GM21717 (cell line): Measurements from ENCODE around the gene PNMA6E.

Experiments used
- ATAC-seq: cut with Tn5 transposase; IDR thresholded peaks from one replicate; pipeline ENCODE4 v1.9.1; 2021; ENCODE audit warnings: mild to moderate bottlenecking, moderate library complexity; ENCODE audit not compliant: unreplicated experiment

PNMA6E gene

GRCh38 chrX:153365670-153366069, 35.5 kb downstream of the PNMA6E start:
- ATAC-seq = peak; percentile 56

GRCh38 chrX:153361781-153362397, 39.3 kb downstream of the PNMA6E start:
- ATAC-seq = no peak

- no peak for ATAC-seq
Measured at GRCh38 chrX:153357877-153358276, 43.3 kb downstream of the PNMA6E start.

GRCh38 chrX:153353416-153353815, 47.7 kb downstream of the PNMA6E start:
- ATAC-seq = no peak

GRCh38 chrX:153352858-153353257, 48.3 kb downstream of the PNMA6E start:
- no peak for ATAC-seq

- no peak for ATAC-seq
Measured at GRCh38 chrX:153351981-153352380, 49.2 kb downstream of the PNMA6E start.

GRCh38 chrX:153349952-153350351, 51.2 kb downstream of the PNMA6E start:
- ATAC-seq = no peak

GRCh38 chrX:153348421-153348820, 52.7 kb downstream of the PNMA6E start:
- ATAC-seq = no peak

- no peak for ATAC-seq
Measured at GRCh38 chrX:153347530-153347929, 53.6 kb downstream of the PNMA6E start.
